OCI-LY7 (cell line): ENCODE results near the gene DELE1. TPM values are rescaled to one million over a fixed set of nuclear protein-coding genes. Genes with fewer than 3 reads are reported as not detected.

Experiments
- BruUV-seq: library from RNA; stranded (reverse); fragments of 400-500 nt; replicated peaks from 2 replicates; lab custom pipeline; 2021; lab: Mats Ljungman, UMichigan
- CTCF ChIA-PET: fragments of 300-600 bp; sonication (Branson Sonifier 250); formaldehyde crosslinking; loops from one replicate; lab custom pipeline; 2022; ENCODE audit warnings: antibody characterized with exemption; ENCODE audit not compliant: unreplicated experiment; lab: Charles Lee
- POLR2A ChIA-PET: fragments of 300-600 bp; sonication (Branson Sonifier 250); formaldehyde crosslinking; loops from one replicate; lab custom pipeline; 2022; ENCODE audit warnings: antibody characterized with exemption; lab: Charles Lee
- DNase-seq: peaks from one replicate; pipeline ENCODE4 v3.0.0-alpha.2; 2015; ENCODE audit warnings: low spot score
- H2AFZ ChIP-seq: fragments of 200-600 bp; sonication (generic), shearing (Covaris generic); 2 replicates; pipeline ENCODE4 v1.6.1; 2014; ENCODE audit warnings: mild to moderate bottlenecking, antibody characterized with exemption, low read length, moderate library complexity
- H3K27ac ChIP-seq: fragments of 200-600 bp; sonication (generic); 2 replicates; pipeline ENCODE4 v1.5.1; 2014; ENCODE audit warnings: mixed run types, low read depth, mild to moderate bottlenecking, moderate library complexity, low read length, inconsistent platforms; ENCODE audit not compliant: poor library complexity, severe bottlenecking
- H3K36me3 ChIP-seq: fragments of 200-600 bp; sonication (generic); 2 replicates; pipeline ENCODE4 v1.6.1; 2014; ENCODE audit warnings: mild to moderate bottlenecking, antibody characterized with exemption, low read length, moderate library complexity, mixed read lengths; ENCODE audit not compliant: insufficient read depth
- H3K4me1 ChIP-seq: fragments of 200-600 bp; sonication (generic); 2 replicates; pipeline ENCODE4 v1.5.1; 2014; ENCODE audit warnings: mild to moderate bottlenecking, low read length; ENCODE audit not compliant: insufficient read depth, poor library complexity, severe bottlenecking
- H3K4me2 ChIP-seq: fragments of 200-600 bp; sonication (generic); 2 replicates; pipeline ENCODE4 v1.6.1; 2014; ENCODE audit warnings: mild to moderate bottlenecking, low read length
- H3K4me3 ChIP-seq: fragments of 200-600 bp; sonication (generic); 2 replicates; pipeline ENCODE4 v1.5.1; 2014; ENCODE audit warnings: mild to moderate bottlenecking, low read depth, low read length; ENCODE audit not compliant: poor library complexity, severe bottlenecking
- H3K79me2 ChIP-seq: fragments of 200-600 bp; sonication (generic); 2 replicates; pipeline ENCODE4 v1.6.1; 2016; ENCODE audit warnings: low read depth, mild to moderate bottlenecking, low read length, moderate library complexity, mixed read lengths; ENCODE audit not compliant: insufficient read depth
- H3K9me2 ChIP-seq: fragments of 200-600 bp; sonication (generic); 2 replicates; pipeline ENCODE4 v1.6.1; 2016; ENCODE audit warnings: mild to moderate bottlenecking, low read length, mixed read lengths; ENCODE audit not compliant: insufficient read depth
- H3K9me3 ChIP-seq: fragments of 200-600 bp; sonication (generic); 2 replicates; pipeline ENCODE4 v1.6.1; 2014; ENCODE audit warnings: mild to moderate bottlenecking, mixed run types, low read length, mixed read lengths
- H4K20me1 ChIP-seq: fragments of 200-600 bp; sonication (generic); 2 replicates; pipeline ENCODE4 v1.6.1; 2014; ENCODE audit warnings: mild to moderate bottlenecking, antibody characterized with exemption, low read length, moderate library complexity, mixed read lengths; ENCODE audit not compliant: insufficient read depth
- EZH2phosphoT487 ChIP-seq: fragments of 200-600 bp; sonication (generic); IDR thresholded peaks from 2 replicates; pipeline ENCODE4 v1.6.1; 2018; ENCODE audit warnings: low read depth, borderline replicate concordance, mild to moderate bottlenecking, mixed run types, antibody characterized with exemption, low read length, moderate library complexity, mixed read lengths
- intact Hi-C: fragments of 100-400 bp; cut with micrococcal nuclease; formaldehyde crosslinking; loops from one replicate; pipeline ENCODE4 v1.10.0; 2022; ENCODE audit not compliant: unreplicated experiment
- total RNA-seq, 2 experiments: library from RNA; depleted of rRNA in 1 of 2; stranded (reverse); fragments of >200 nt in 1 of 2; shearing (Covaris generic) in 1 of 2; gene quantifications; 2 replicates each; pipeline ENCODE4 v1.2.3, GENCODE V29; 2014 to 2022
- TF ChIP-seq, protein P1 (sequence below): fragments of 200-600 bp; sonication (generic); conservative IDR thresholded peaks from 2 replicates; pipeline ENCODE4 v1.5.1; 2014; ENCODE audit warnings: mild to moderate bottlenecking, antibody characterized with exemption, low read length, moderate library complexity, mixed read lengths

DELE1 gene
- total RNA-seq, 2 experiments from 2014 or later = 78.5 to 81.2 TPM

DNA sequence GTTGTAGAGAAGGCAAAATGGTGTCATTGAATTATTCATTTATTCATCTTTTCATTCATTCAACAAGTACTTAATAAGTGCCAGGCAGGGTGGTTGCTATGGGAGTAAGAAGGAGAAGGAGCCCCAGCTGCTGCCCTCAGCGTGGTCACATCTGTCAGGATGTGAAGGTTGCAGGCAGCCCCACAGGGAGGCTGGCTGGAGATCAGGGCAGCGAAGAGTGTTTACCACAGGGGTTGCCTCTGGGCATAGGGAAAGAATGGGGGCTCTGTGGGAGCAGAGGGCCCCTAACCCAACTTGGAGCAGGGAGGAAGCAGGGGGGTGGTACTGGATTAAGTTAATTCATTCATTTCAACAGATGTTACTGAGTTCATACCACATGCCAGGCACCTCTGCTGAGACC, 28.3 kb downstream of the DELE1 start:
- CTCF ChIA-PET = no interaction called here

DNA sequence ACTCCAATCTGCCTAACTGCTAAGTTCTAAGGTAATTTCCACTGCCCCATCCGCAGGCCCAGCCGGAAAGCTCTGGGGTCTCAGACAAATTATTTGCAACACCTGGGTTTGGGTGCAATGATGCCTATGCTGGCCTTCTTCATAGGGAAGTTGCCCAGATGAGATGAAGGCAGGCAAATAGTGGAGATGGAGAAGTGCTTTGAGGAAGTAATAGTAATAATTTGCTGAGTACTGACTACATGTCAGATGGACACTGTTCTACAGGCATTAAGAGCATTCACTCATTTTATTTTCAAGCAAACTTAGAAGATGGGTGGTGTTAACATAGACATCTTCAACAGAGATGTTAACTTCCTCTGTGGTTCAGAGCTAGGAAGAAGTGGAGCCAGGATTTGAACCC, 30.5 kb downstream of the DELE1 start:
- Histone ChIP-seq H3K4me2 (no peak overlapping the region), H3K79me2 (no peaks in the 10 kb centered on the region), H3K36me3 (no peaks in the 10 kb centered on the region), H3K4me1 (peaks cover 29% of the 10 kb centered on the region), H3K27ac (no peak overlapping the region), H3K9me3 (no peaks in the 10 kb centered on the region), H3K4me3 (no peak overlapping the region), H2AFZ (no peak overlapping the region), H3K9me2 (no peaks in the 10 kb centered on the region), H4K20me1 (no peaks in the 10 kb centered on the region)
- ChIA-PET CTCF (no interaction called here), POLR2A (interaction anchor here (1.0 to 1.9 kb wide), 3 partner anchors 10 to 63 kb away, joined by 4 to 5 read pairs (median 4); partner anchors contain the start of gene DELE1)
- BruUV-seq = no TSS peak
- TF ChIP-seq EZH2phosphoT487 = no peak
- TF ChIP-seq, protein P1, sequence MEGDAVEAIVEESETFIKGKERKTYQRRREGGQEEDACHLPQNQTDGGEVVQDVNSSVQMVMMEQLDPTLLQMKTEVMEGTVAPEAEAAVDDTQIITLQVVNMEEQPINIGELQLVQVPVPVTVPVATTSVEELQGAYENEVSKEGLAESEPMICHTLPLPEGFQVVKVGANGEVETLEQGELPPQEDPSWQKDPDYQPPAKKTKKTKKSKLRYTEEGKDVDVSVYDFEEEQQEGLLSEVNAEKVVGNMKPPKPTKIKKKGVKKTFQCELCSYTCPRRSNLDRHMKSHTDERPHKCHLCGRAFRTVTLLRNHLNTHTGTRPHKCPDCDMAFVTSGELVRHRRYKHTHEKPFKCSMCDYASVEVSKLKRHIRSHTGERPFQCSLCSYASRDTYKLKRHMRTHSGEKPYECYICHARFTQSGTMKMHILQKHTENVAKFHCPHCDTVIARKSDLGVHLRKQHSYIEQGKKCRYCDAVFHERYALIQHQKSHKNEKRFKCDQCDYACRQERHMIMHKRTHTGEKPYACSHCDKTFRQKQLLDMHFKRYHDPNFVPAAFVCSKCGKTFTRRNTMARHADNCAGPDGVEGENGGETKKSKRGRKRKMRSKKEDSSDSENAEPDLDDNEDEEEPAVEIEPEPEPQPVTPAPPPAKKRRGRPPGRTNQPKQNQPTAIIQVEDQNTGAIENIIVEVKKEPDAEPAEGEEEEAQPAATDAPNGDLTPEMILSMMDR = no peak
- intact Hi-C loops = no loop called here
- peak; percentile 41 for DNase-seq

More for the DNA sequence above, 28.3 kb downstream of the DELE1 start:
- Histone ChIP-seq H3K79me2 (no peaks in the 10 kb centered on the region), H2AFZ (no peak overlapping the region), H3K27ac (no peak overlapping the region), H3K9me3 (no peaks in the 10 kb centered on the region), H3K4me1 (peaks cover 14% of the 10 kb centered on the region), H3K36me3 (no peaks in the 10 kb centered on the region), H4K20me1 (no peaks in the 10 kb centered on the region), H3K4me2 (no peak overlapping the region), H3K4me3 (no peak overlapping the region), H3K9me2 (no peaks in the 10 kb centered on the region)
- POLR2A ChIA-PET = no interaction called here
- intact Hi-C loops = no loop called here
- BruUV-seq = no TSS peak
- no peak for TF ChIP-seq EZH2phosphoT487
- TF ChIP-seq, protein P1 = no peak
- no peak for DNase-seq

DNA sequence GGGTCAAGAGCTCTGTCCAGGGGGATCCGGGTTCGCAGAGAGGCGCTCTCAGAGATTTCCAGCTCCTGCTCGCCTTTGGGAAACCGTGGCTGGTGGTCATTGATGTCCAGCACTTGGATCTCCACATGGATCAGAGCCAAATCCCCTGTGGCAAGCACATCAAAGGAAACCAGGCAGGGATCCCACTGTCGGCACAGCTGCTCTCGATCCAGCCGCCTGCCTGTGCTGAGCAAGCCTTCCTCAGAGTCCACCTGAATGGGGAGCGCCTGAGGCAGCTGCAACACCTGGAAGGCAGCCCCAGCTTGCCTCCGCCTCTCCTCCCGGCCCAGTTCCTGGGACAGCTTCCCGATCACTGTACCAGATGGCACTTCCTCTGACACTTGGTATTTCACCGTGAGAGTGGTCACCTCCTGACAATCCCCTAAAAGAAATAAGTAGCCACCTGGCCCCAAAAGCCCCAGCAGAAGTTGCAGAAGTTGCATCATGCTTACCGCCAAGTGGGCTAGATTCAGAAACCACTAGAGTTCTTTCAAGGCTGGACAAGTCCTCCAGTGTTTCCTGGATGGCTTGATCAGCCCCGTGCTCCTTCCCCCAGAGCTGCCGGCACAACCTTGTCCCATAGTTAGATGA, 33.8 kb downstream of the DELE1 start:
- TF ChIP-seq, protein P1 = no peak
- no peak for TF ChIP-seq EZH2phosphoT487
- H3K9me3 ChIP-seq = no peaks in the 10 kb centered on the region
- ChIA-PET CTCF (no interaction called here), POLR2A (interaction anchor here (1.1 kb wide), 1 partner anchor 41 kb away, joined by 4 read pairs; no protein-coding TSS in a partner anchor)
- intact Hi-C loops = no loop called here
- no peak overlapping the region for H2AFZ ChIP-seq
- BruUV-seq = no TSS peak
- H3K9me2 ChIP-seq = no peaks in the 10 kb centered on the region
- no peaks in the 10 kb centered on the region for H3K36me3 ChIP-seq
- peak overlapping the region; percentile 16; the same call in 1 of the 2 replicates for H3K4me2 ChIP-seq
- DNase-seq = no peak
- no peaks in the 10 kb centered on the region for H4K20me1 ChIP-seq
- H3K79me2 ChIP-seq = no peaks in the 10 kb centered on the region
- no peak overlapping the region for H3K27ac ChIP-seq
- H3K4me3 ChIP-seq = no peak overlapping the region
- peaks cover 50% of the 10 kb centered on the region for H3K4me1 ChIP-seq
